H1 (cell line): ENCODE results near the gene KRT222. TPM values are rescaled to one million over a fixed set of nuclear protein-coding genes. Genes with fewer than 3 reads are reported as not detected.

Source experiments
- BCL11A ChIP-seq, 2 experiments: IDR thresholded peaks; one replicate each; pipeline ENCODE4 v1.6.1; 2011; ENCODE audit warnings: low read depth in 2 of 2, low read length in 2 of 2, mild to moderate bottlenecking in 2 of 2
- GABPA ChIP-seq: IDR thresholded peaks from 2 replicates; pipeline ENCODE4 v1.6.1; 2011; ENCODE audit warnings: mild to moderate bottlenecking, low read length, moderate library complexity, borderline replicate concordance; ENCODE audit not compliant: insufficient read depth
- PHF8 ChIP-seq: fragments of 200-600 bp; sonication (generic); conservative IDR thresholded peaks from 2 replicates; pipeline ENCODE4 v1.7.1; 2012; ENCODE audit warnings: low read depth, mild to moderate bottlenecking, inconsistent platforms, low read length, moderate library complexity
- polyA plus RNA-seq, 7 experiments: library from polyadenylated mRNA; depleted of rRNA in 3 of 7; stranded (reverse) in 5 of 7; unstranded in 2 of 7; fragments of >200 nt in 5 of 7; fragments of 200-250 nt in 2 of 7; gene quantifications; 1 replicate in 5 of 7; 2 replicates in 1 of 7; 4 replicates in 1 of 7; pipeline versions ENCODE4 v1.2.1 to v1.2.3, GENCODE V29; 2011 to 2013; ENCODE audit warnings: missing spikeins in 2 of 7, mixed read lengths in 2 of 7
- total RNA-seq: library from RNA; stranded (reverse); fragmentation: NEBNext Ultra II Directional; extraction: Animal tissue kit (Norgen Biotek cat#: 25700); gene quantifications from 2 replicates; pipeline ENCODE4 v1.2.1, GENCODE V29; 2021

KRT222 gene
- total and polyA plus RNA-seq, 2 of the 8 experiments (the other 6 are each of a cell fraction or from before 2014, with no cell fraction given): 0.08 to 0.61 TPM

GRCh38 chr17:40703652-40704051 lies 38.7 kb upstream of the KRT222 start, which contains the start of gene KRT24 (continued):
- TF ChIP-seq GABPA (no peak), PHF8 (no peak), BCL11A (IDR thresholded peaks at IDR 0.05; ENCODE audit: low read depth in 2 of 2, low read length in 2 of 2) (no peak)
